H9 (cell line): ENCODE data around the gene KLF13. TPM values are rescaled to one million over a fixed set of nuclear protein-coding genes. Genes with fewer than 3 reads are reported as not detected.

Experiments used
- DNase-seq: peaks from one replicate; pipeline ENCODE4 v3.0.0-alpha.2; 2017
- H2AFZ ChIP-seq: one replicate; pipeline ENCODE4 v1.6.1; 2013; ENCODE audit warnings: mild to moderate bottlenecking, low read length, control low read depth, moderate library complexity
- H2AK5ac ChIP-seq: 2 replicates; pipeline ENCODE4 v1.6.1; 2013; ENCODE audit warnings: low read length, control low read depth, mixed read lengths; ENCODE audit not compliant: insufficient read length
- H2BK120ac ChIP-seq: one replicate; pipeline ENCODE4 v1.6.1; 2013; ENCODE audit warnings: low read depth, mild to moderate bottlenecking, low read length, control low read depth, inconsistent platforms; ENCODE audit not compliant: poor library complexity, severe bottlenecking
- H2BK12ac ChIP-seq: 2 replicates; pipeline ENCODE4 v1.6.1; 2013; ENCODE audit warnings: low read length, control low read depth, mixed read lengths, low read depth; ENCODE audit not compliant: insufficient read length
- H2BK15ac ChIP-seq: 2 replicates; pipeline ENCODE4 v1.6.1; 2013; ENCODE audit warnings: low read depth, low read length, control low read depth
- H2BK20ac ChIP-seq: one replicate; pipeline ENCODE4 v1.6.1; 2013; ENCODE audit warnings: low read depth, mild to moderate bottlenecking, low read length, control low read depth, inconsistent platforms; ENCODE audit not compliant: poor library complexity, severe bottlenecking
- H2BK5ac ChIP-seq: 2 replicates; pipeline ENCODE4 v1.6.1; 2013; ENCODE audit warnings: low read length, control low read depth, mixed read lengths; ENCODE audit not compliant: insufficient read length
- H3K14ac ChIP-seq: 2 replicates; pipeline ENCODE4 v1.6.1; 2013; ENCODE audit warnings: low read length, control low read depth; ENCODE audit not compliant: insufficient read depth
- H3K18ac ChIP-seq: 2 replicates; pipeline ENCODE4 v1.6.1; 2013; ENCODE audit warnings: low read depth, mild to moderate bottlenecking, mixed read lengths, low read length, control low read depth; ENCODE audit not compliant: insufficient read length
- H3K23ac ChIP-seq: 2 replicates; pipeline ENCODE4 v1.6.1; 2013; ENCODE audit warnings: low read length, control low read depth, mixed read lengths, low read depth; ENCODE audit not compliant: insufficient read length
- H3K23me2 ChIP-seq: 2 replicates; pipeline ENCODE4 v1.6.1; 2013; ENCODE audit warnings: low read depth, mild to moderate bottlenecking, mixed read lengths, low read length, control low read depth; ENCODE audit not compliant: insufficient read length, poor library complexity, severe bottlenecking
- H3K27ac ChIP-seq: 2 replicates; pipeline ENCODE4 v1.5.1; 2013; ENCODE audit warnings: low read length, control low read depth, mixed read lengths, low read depth; ENCODE audit not compliant: insufficient read length
- H3K27me3 ChIP-seq: 2 replicates; pipeline ENCODE4 v1.6.1; 2013; ENCODE audit warnings: low read length, control low read depth, inconsistent platforms; ENCODE audit not compliant: insufficient read depth
- H3K4ac ChIP-seq: 2 replicates; pipeline ENCODE4 v1.6.1; 2013; ENCODE audit warnings: low read depth, mild to moderate bottlenecking, control low read depth, inconsistent platforms, low read length, moderate library complexity
- H3K4me1 ChIP-seq: 2 replicates; pipeline ENCODE4 v1.6.1; 2013; ENCODE audit warnings: low read length, control low read depth, inconsistent platforms; ENCODE audit not compliant: insufficient read depth
- H3K4me2 ChIP-seq: 2 replicates; pipeline ENCODE4 v1.6.1; 2013; ENCODE audit warnings: low read length, control low read depth, mixed read lengths; ENCODE audit not compliant: insufficient read length, insufficient read depth
- H3K56ac ChIP-seq: 2 replicates; pipeline ENCODE4 v1.6.1; 2013; ENCODE audit warnings: low read depth, mild to moderate bottlenecking, mixed read lengths, low read length, control low read depth; ENCODE audit not compliant: insufficient read length
- H3K79me1 ChIP-seq: 2 replicates; pipeline ENCODE4 v1.6.1; 2013; ENCODE audit warnings: low read depth, mild to moderate bottlenecking, moderate library complexity, low read length, control low read depth, inconsistent platforms; ENCODE audit not compliant: insufficient read depth, poor library complexity, severe bottlenecking
- H3K79me2 ChIP-seq: 2 replicates; pipeline ENCODE4 v1.6.1; 2013; ENCODE audit warnings: low read length, control low read depth, inconsistent platforms; ENCODE audit not compliant: insufficient read depth
- H3K9ac ChIP-seq: 2 replicates; pipeline ENCODE4 v1.6.1; 2013; ENCODE audit warnings: low read length, control low read depth, mixed read lengths; ENCODE audit not compliant: insufficient read length; ENCODE audit errors: extremely low read depth
- H3K9me3 ChIP-seq: one replicate; pipeline ENCODE4 v1.6.1; 2013; ENCODE audit warnings: low read depth, low read length, inconsistent platforms; ENCODE audit not compliant: control insufficient read depth
- H3T11ph ChIP-seq: one replicate; pipeline ENCODE4 v1.6.1; 2013; ENCODE audit warnings: mild to moderate bottlenecking, low read length, control low read depth, inconsistent platforms
- H4K20me1 ChIP-seq: one replicate; pipeline ENCODE4 v1.6.1; 2013; ENCODE audit not compliant: control insufficient read depth, insufficient read length, insufficient read depth
- H4K5ac ChIP-seq: 2 replicates; pipeline ENCODE4 v1.6.1; 2013; ENCODE audit warnings: low read depth, mild to moderate bottlenecking, mixed read lengths, low read length, control low read depth; ENCODE audit not compliant: insufficient read length
- H4K8ac ChIP-seq: replicated peaks from 2 replicates; pipeline ENCODE4 v1.6.1; 2013; ENCODE audit warnings: low read length, control low read depth, mixed read lengths, low read depth; ENCODE audit not compliant: insufficient read length
- H4K91ac ChIP-seq: 2 replicates; pipeline ENCODE4 v1.6.1; 2013; ENCODE audit warnings: low read depth, mild to moderate bottlenecking, moderate library complexity, mixed read lengths, low read length, control low read depth; ENCODE audit not compliant: insufficient read length
- H3K27ac Mint-ChIP-seq, 3 experiments: 2 replicates in 2 of 3; 3 replicates in 1 of 3; pipeline ENCODE4 v1.8.0; 2020 to 2021; ENCODE audit warnings: mixed read lengths in 3 of 3, mild to moderate bottlenecking in 1 of 3, moderate library complexity in 1 of 3
- H3K27me3 Mint-ChIP-seq: 2 replicates; pipeline ENCODE4 v1.8.0; 2021; ENCODE audit warnings: low read depth, mild to moderate bottlenecking, moderate library complexity, mixed read lengths
- H3K36me3 Mint-ChIP-seq, 3 experiments: 2 replicates in 2 of 3; 3 replicates in 1 of 3; pipeline ENCODE4 v1.8.0; 2020 to 2021; ENCODE audit warnings: low read depth in 3 of 3, mixed read lengths in 3 of 3; ENCODE audit not compliant: insufficient read depth in 1 of 3
- H3K4me1 Mint-ChIP-seq, 2 experiments: 2 replicates each; pipeline ENCODE4 v1.8.0; 2020; ENCODE audit warnings: mixed read lengths in 2 of 2
- H3K4me3 Mint-ChIP-seq, 2 experiments: 2 replicates in 1 of 2; 3 replicates in 1 of 2; pipeline ENCODE4 v1.8.0; 2020 to 2021; ENCODE audit warnings: mild to moderate bottlenecking in 2 of 2, mixed read lengths in 2 of 2, moderate library complexity in 1 of 2
- H3K9me3 Mint-ChIP-seq, 2 experiments: 2 replicates in 1 of 2; 3 replicates in 1 of 2; pipeline ENCODE4 v1.8.0; 2020; ENCODE audit warnings: mild to moderate bottlenecking in 2 of 2, mixed read lengths in 2 of 2, moderate library complexity in 1 of 2
- WGBS: extraction: QIAGEN DNeasy Blood & Tissue Kit; methylation state at CpG from one replicate; pipeline ENCODE4 v1.1.7; 2013; ENCODE audit warnings: missing lambda C conversion rate, low lambda C conversion rate, mixed read lengths; ENCODE audit not compliant: insufficient read length; ENCODE audit errors: extremely low coverage; 5-methylcytosine and 5-hydroxymethylcytosine counted together
- total RNA-seq: library from RNA; stranded (reverse); gene quantifications from 2 replicates; pipeline ENCODE4 v1.2.1, GENCODE V29; 2021
- TF ChIP-seq, protein P1 (sequence below): fragments of 200-600 bp; sonication (generic); conservative IDR thresholded peaks from 3 replicates; pipeline ENCODE4 v1.8.0; 2021; ENCODE audit warnings: antibody characterized with exemption, mild to moderate bottlenecking

Gene KLF13
- total RNA-seq, 1 experiment from 2014 or later = 33.4 TPM

DNA sequence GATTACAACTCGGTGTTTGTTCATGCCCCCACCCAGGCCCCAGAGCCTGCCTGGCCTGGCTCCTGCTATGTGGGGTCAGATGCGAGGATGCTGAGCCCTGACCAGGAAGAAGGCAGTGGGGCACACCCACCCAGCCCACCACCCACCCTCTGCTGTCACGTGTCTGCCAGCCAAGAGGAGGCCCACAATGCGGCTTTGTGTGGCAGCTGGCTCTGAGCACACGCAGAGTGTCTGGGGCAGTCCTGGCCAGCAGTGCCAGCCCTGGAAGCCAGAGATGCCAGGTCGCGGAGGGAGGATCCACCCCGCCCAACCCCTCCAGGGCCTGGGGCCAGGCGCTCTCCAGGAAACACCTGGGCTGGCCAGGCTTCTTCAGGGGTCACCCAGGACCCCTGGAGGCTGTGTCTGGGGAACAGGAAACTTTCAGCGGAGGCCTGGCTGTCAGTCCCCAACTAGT is 26.4 kb upstream of the KLF13 start:
- Histone ChIP-seq H3K4me2 (no peak overlapping the region), H3K9ac (no peak overlapping the region), H3K79me2 (no peaks in the 10 kb centered on the region), H4K5ac (no peak overlapping the region), H2AK5ac (no peak overlapping the region), H2BK120ac (no peak overlapping the region), H3K23me2 (no peaks in the 10 kb centered on the region), H3K79me1 (no peaks in the 10 kb centered on the region), H2BK20ac (no peak overlapping the region), H3T11ph (no peak overlapping the region), H3K23ac (no peak overlapping the region), H4K91ac (no peak overlapping the region), H3K56ac (no peak overlapping the region), H3K4me1 (peaks cover 3% of the 10 kb centered on the region; the same call in 1 of the 2 replicates), H2AFZ (no peak overlapping the region), H3K14ac (no peak overlapping the region), H3K27me3 (no peaks in the 10 kb centered on the region), H3K4ac (no peak overlapping the region), H2BK15ac (no peak overlapping the region), H2BK12ac (no peak overlapping the region), H2BK5ac (no peak overlapping the region), H3K27ac (no peak overlapping the region), H4K20me1 (no peaks in the 10 kb centered on the region), H4K8ac (no peak overlapping the region), H3K9me3 (no peaks in the 10 kb centered on the region), H3K18ac (no peak overlapping the region)
- H3K9me3 Mint-ChIP-seq = no peaks in the 10 kb centered on the region
- DNase-seq = no peak
- no peaks in the 10 kb centered on the region for H3K36me3 Mint-ChIP-seq
- no peak overlapping the region for H3K4me3 Mint-ChIP-seq
- H3K4me1 Mint-ChIP-seq = peaks cover 59 to 64% of the 10 kb centered on the region in 2 experiments
- no peak overlapping the region for H3K27ac Mint-ChIP-seq
- WGBS = no CpG with 5 or more reads among the region's 10 CpGs
- TF ChIP-seq, protein P1, sequence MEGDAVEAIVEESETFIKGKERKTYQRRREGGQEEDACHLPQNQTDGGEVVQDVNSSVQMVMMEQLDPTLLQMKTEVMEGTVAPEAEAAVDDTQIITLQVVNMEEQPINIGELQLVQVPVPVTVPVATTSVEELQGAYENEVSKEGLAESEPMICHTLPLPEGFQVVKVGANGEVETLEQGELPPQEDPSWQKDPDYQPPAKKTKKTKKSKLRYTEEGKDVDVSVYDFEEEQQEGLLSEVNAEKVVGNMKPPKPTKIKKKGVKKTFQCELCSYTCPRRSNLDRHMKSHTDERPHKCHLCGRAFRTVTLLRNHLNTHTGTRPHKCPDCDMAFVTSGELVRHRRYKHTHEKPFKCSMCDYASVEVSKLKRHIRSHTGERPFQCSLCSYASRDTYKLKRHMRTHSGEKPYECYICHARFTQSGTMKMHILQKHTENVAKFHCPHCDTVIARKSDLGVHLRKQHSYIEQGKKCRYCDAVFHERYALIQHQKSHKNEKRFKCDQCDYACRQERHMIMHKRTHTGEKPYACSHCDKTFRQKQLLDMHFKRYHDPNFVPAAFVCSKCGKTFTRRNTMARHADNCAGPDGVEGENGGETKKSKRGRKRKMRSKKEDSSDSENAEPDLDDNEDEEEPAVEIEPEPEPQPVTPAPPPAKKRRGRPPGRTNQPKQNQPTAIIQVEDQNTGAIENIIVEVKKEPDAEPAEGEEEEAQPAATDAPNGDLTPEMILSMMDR = no peak
- H3K27me3 Mint-ChIP-seq = peaks cover 10% of the 10 kb centered on the region; the same call in 1 of the 2 replicates
